ENCODE measurements around the gene ZNG1A.
"Not testable (repeated sequence)": the region's sequence is repeated elsewhere in the genome, so short reads cannot be mapped to it uniquely, and the experiment has no call there.

Gene ZNG1A

GRCh38 chr9:214351-214647 lies 35.4 kb upstream of the ZNG1A start:
- CTCF ChIA-PET: interaction anchor here (0.6 to 1.2 kb wide), 5 partner anchors 11 to 670 kb away, joined by 3 to 4 read pairs (median 3); no protein-coding TSS in a partner anchor
- peak overlapping the region; percentile 62; the same call in 1 of the 2 replicates for H3K27ac ChIP-seq (ENCODE audit: extremely low read depth, low read depth, low read length)
- H3K36me3 ChIP-seq (ENCODE audit: control insufficient read depth in 2 of 2, insufficient read depth in 1 of 2, low read length in 2 of 2): no peaks in the 10 kb centered on the region
- TF ChIP-seq ZNF677 (tag by site-specific recombination; IDR thresholded peaks at IDR 0.05): no peak
- no peak for TF ChIP-seq ZNF239 (tag by site-specific recombination; IDR thresholded peaks at IDR 0.05)
- no peak for TF ChIP-seq ZFP41 (tag by site-specific recombination; IDR thresholded peaks at IDR 0.05; ENCODE audit: borderline replicate concordance)
- peak; percentile 74; the same call in 1 of the 2 replicates for TF ChIP-seq ZXDB (tag by site-specific recombination; IDR thresholded peaks at IDR 0.05)
- TF ChIP-seq ZNF10 (tag by site-specific recombination; IDR thresholded peaks at IDR 0.05): no peak
- TF ChIP-seq ZNF335 (tag by site-specific recombination; conservative IDR thresholded peaks at IDR 0.05): 0 out of 2 replicates have a peak, but pooled peaks have one; percentile 19
- TF ChIP-seq ZNF211 (tag by site-specific recombination; IDR thresholded peaks at IDR 0.05; ENCODE audit: low read depth): no peak
- TF ChIP-seq ZNF521 (tag by site-specific recombination; IDR thresholded peaks at IDR 0.05): no peak
- TF ChIP-seq ZNF184 (tag by site-specific recombination; IDR thresholded peaks at IDR 0.05): no peak
- TF ChIP-seq ZNF501 (tag by site-specific recombination; IDR thresholded peaks at IDR 0.05): no peak
- 0 out of 2 replicates have a peak, but pooled peaks have one; percentile 1 for TF ChIP-seq ZEB2 (tag by site-specific recombination; IDR thresholded peaks at IDR 0.05)
- H3K4me1 ChIP-seq (ENCODE audit: control insufficient read depth, insufficient read depth, low read length): no peaks in the 10 kb centered on the region
- POLR2A ChIA-PET: interaction anchor here (0.6 to 1.5 kb wide), 2 partner anchors 9 to 68 kb away, joined by 4 to 6 read pairs; no protein-coding TSS in a partner anchor
- no peaks in the 10 kb centered on the region for H3K9me3 ChIP-seq (ENCODE audit: control insufficient read depth, insufficient read depth, low read depth, low read length)
- H3K4me3 ChIP-seq (ENCODE audit: low read depth, low read length): peak overlapping the region; percentile 62

GRCh38 chr9:213901-214300 lies 35.0 kb upstream of the ZNG1A start:
- H3K9me3 ChIP-seq (ENCODE audit: control insufficient read depth, insufficient read depth, low read depth, low read length); H3K36me3 ChIP-seq (ENCODE audit: control insufficient read depth in 2 of 2, insufficient read depth in 1 of 2, low read length in 2 of 2); H3K4me1 ChIP-seq (ENCODE audit: control insufficient read depth, insufficient read depth, low read length); H3K4me3 ChIP-seq (ENCODE audit: low read depth, low read length); H3K27ac ChIP-seq (ENCODE audit: extremely low read depth, low read depth, low read length): not testable (repeated sequence)
- ChIA-PET POLR2A (interaction anchor here (0.6 to 1.5 kb wide), 2 partner anchors 9 to 69 kb away, joined by 4 to 6 read pairs; no protein-coding TSS in a partner anchor), CTCF (interaction anchor here (1.0 to 1.2 kb wide), 2 partner anchors 103 to 134 kb away, joined by 3 to 4 read pairs; no protein-coding TSS in a partner anchor)

- Histone ChIP-seq H3K4me1 (ENCODE audit: control insufficient read depth, insufficient read depth, low read length) (no peaks in the 10 kb centered on the region), H3K36me3 (ENCODE audit: control insufficient read depth in 2 of 2, insufficient read depth in 1 of 2, low read length in 2 of 2) (no peaks in the 10 kb centered on the region), H3K4me3 (ENCODE audit: low read depth, low read length) (no peak overlapping the region), H3K9me3 (ENCODE audit: control insufficient read depth, insufficient read depth, low read depth, low read length) (no peaks in the 10 kb centered on the region), H3K27ac (ENCODE audit: extremely low read depth, low read depth, low read length) (no peak overlapping the region)
- no peak for TF ChIP-seq ZNF37A (tag by site-specific recombination; IDR thresholded peaks at IDR 0.05)
- no peak for TF ChIP-seq ZBTB7A (tag by site-specific recombination; IDR thresholded peaks at IDR 0.05; ENCODE audit: low read depth)
- TF ChIP-seq ZNF518A (tag by site-specific recombination; conservative IDR thresholded peaks at IDR 0.05; ENCODE audit: low read depth): no peak
- TF ChIP-seq ZNF394 (tag by site-specific recombination; IDR thresholded peaks at IDR 0.05; ENCODE audit: borderline replicate concordance): no peak
- no peak for TF ChIP-seq ZNF16 (tag by site-specific recombination; IDR thresholded peaks at IDR 0.05; ENCODE audit: low read depth)
- POLR2A ChIA-PET: no interaction called here
- CTCF ChIA-PET: no interaction called here
These were observed 33.4 kb upstream of the ZNG1A start for GRCh38 chr9:212297-212696.
